Astrocyte of the cerebellum (primary cell): ENCODE data around the gene JMJD7.

Source experiments
- DNase-seq: peaks from one replicate; pipeline ENCODE4 v3.0.0-alpha.2; 2011; ENCODE audit warnings: low read depth
- H3K4me3 ChIP-seq: 2 replicates; pipeline ENCODE4 v1.5.1; 2011; ENCODE audit warnings: mild to moderate bottlenecking, low read depth, low read length, moderate library complexity
- in situ Hi-C: cut with HindIII; loops from 2 replicates; pipeline ENCODE4 v1.10.0; 2017; ENCODE audit warnings: low sequenced_read_pairs
- TF ChIP-seq, protein P1 (sequence below): IDR thresholded peaks from 2 replicates; pipeline ENCODE4 v1.5.1; 2012; ENCODE audit warnings: low read length, low read depth, moderate library complexity, mild to moderate bottlenecking; ENCODE audit errors: missing control alignments

Gene JMJD7

DNA sequence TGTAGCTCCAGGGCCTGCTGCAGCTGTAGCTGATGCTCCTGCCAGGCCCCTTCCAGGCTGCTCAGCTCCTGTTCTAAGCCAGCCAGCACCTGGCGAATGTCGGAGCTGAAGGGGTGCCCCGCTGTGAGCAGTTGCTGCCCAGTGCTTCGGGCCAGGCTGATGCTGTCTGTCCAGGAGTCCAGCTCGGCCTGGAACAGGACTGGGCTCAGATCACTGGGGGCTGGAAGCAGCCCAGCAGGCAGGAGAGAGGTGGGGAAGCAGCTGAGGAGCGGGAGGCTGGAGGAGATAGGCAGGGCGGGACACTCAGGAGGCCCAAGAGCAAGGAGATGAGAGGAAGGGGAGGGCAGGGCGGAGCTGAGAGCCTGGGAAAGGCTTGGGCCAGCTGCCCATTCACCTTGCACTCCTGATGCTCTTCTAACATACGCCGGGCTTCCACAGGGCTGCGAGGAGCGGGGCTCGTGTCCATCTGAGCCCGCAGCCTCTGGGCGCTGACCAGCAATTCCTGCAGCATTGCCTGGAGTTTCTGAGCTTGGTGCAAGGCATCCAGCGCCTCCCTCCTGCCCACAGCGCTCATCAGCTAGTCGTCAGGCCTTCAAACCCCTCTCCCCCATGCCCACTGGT lies 34.0 kb downstream of the JMJD7 start:
- no peak for DNase-seq
- no peak overlapping the region for H3K4me3 ChIP-seq
- in situ Hi-C loops: no loop called here
- TF ChIP-seq, protein P1, sequence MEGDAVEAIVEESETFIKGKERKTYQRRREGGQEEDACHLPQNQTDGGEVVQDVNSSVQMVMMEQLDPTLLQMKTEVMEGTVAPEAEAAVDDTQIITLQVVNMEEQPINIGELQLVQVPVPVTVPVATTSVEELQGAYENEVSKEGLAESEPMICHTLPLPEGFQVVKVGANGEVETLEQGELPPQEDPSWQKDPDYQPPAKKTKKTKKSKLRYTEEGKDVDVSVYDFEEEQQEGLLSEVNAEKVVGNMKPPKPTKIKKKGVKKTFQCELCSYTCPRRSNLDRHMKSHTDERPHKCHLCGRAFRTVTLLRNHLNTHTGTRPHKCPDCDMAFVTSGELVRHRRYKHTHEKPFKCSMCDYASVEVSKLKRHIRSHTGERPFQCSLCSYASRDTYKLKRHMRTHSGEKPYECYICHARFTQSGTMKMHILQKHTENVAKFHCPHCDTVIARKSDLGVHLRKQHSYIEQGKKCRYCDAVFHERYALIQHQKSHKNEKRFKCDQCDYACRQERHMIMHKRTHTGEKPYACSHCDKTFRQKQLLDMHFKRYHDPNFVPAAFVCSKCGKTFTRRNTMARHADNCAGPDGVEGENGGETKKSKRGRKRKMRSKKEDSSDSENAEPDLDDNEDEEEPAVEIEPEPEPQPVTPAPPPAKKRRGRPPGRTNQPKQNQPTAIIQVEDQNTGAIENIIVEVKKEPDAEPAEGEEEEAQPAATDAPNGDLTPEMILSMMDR: no peak

DNA sequence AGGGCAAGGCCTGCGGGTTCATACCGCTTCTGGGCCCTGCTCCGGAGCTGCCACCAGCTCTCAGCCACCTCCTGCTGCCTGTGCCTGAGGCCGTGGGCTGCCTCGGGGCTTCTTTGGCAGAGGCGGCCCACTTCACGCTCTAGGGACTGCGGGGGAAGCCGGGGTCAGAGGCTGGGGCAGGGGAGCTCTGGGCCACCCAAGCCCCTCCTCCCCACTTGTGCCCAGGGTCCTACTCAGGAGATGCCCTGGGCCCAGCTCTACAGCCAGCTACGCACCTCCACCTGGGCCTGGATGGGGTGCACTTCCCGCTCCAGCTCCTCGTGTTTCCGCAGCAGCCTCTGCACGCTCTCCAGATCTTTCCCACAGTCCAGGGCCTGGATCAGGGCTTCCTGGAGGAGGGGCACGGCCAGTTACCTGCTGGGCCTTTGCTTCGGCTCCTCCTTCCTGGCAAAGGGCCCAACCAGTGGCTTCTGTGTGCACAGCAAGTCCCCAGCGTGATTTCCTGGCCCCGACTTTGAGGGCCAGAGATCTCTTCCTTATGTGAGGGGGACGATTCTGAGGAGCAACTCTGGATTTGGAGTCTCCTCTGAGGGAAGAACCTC lies 34.7 kb downstream of the JMJD7 start:
- in situ Hi-C loops: no loop called here
- no peak for DNase-seq
- TF ChIP-seq, protein P1: no peak
- H3K4me3 ChIP-seq: no peak overlapping the region

DNA sequence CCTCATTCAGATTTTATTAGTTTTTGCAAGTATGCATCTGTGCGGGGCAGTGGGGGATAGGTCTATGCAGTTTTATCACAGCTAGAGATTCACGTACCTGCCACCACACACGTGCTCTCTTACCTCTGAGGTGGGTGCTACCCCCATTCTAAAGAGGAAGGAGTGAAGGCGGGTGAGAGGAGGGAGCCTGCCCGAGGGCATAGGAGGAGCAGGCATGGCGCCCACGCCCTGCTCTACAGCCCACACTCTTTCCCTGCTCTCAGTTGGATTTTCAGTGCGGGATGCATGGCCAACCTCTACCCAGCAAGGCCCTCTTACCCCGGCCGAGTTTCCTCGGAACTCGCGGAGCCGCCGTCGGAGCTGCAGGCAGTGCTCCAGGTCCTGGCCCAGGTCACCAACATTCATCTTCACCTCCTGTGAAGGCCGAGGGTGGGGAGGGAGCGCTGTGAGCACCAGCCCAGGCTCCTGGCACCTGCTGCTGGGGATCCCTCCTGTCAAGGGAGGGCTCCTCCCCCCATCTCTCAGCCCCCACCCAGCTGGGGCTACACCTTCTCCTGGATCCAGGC lies 37.7 kb downstream of the JMJD7 start:
- H3K4me3 ChIP-seq: no peak overlapping the region
- DNase-seq: no peak
- in situ Hi-C loops: no loop called here
- TF ChIP-seq, protein P1: no peak

DNA sequence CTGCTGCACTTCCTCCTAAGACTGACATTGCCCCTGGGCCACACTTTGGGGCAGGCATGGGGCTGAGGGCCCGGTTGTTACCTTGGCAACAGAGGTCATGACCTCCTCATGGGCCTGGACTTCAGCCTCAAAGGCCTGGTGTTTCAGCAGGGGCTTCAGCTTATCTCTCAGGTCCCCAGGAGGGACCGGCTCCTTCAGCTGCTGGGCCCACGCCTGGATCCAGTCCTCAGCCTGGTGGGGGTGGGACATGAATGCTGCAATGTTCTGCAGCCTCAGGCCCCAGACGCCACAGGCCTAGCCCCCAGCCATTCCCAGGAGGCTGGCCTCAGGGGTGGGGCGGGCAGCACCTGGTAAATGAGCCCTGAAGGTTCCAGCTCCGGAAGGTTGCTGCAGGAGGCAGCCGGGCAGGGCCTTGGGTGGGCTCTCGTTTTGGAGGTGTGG lies 38.4 kb downstream of the JMJD7 start:
- DNase-seq: no peak
- no peak overlapping the region for H3K4me3 ChIP-seq
- in situ Hi-C loops: no loop called here
- TF ChIP-seq, protein P1: no peak

DNA sequence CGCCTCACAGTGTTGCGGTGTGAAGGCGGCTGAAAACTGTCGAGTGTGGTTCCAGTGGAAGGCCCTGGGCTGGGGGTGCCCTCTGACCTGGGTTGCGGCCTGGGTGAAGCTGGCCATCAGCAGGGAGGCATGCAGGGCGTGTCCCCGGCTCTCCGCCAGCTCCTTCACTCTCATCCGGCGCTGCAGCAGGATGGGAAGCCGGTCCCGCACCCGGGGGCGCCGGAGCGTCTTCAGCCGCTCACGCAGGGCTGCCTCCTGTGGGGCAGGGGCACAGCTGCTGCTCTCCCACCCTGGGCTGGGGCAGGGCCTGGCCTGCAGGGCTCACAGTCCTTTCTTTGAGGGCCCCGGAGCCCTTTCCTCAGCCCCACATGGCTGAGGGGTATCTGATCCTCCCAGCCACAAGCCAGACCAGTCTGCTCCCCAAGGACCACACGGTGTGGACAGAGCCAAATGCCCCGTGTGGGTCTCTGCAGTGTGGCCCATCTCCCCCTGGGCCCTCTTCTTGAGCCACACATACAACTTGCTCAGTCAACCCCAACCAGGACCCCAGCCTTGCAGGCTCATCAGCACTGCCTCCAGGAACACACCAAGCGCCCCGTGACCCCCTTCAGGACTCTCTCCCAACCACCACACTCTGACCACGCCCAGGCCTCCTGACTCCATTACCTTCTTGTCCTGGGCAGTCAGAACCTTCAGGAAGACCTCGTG lies 39.1 kb downstream of the JMJD7 start:
- in situ Hi-C loops: no loop called here
- TF ChIP-seq, protein P1: no peak
- no peak for DNase-seq
- H3K4me3 ChIP-seq: no peak overlapping the region

DNA sequence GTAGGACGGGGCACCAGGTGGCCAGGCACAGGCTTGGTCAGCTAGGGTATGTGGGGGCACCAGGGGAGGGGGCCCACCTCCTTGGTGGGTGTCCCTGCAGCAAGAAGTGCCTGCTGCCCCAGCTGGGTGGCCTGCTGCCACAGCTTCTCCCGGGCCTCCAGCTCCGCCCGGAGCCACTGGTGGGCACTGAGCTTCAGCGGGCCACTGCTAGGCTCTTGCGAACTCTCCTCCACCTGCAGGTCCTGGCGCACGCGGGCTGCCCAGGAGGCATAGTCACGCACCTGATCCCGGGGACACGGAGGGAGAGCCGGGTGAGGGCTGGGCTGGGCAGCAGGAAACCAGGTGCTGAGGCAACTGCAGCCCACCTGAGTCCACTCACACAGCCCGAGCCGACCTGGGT lies 40.4 kb downstream of the JMJD7 start:
- H3K4me3 ChIP-seq: no peak overlapping the region
- in situ Hi-C loops: no loop called here
- no peak for DNase-seq
- TF ChIP-seq, protein P1: no peak
